Right kidney (tissue), 1 donor: ENCODE measurements around the gene TBC1D16.
A peak's percentile ranks its signal among the peaks of the same experiment; 100 is the strongest.
"Not testable (repeated sequence)": the region's sequence is repeated elsewhere in the genome, so short reads cannot be mapped to it uniquely, and the experiment has no call there.

Source experiments
- DNase-seq: peaks from one replicate; pipeline ENCODE4 v3.0.0-alpha.2; 2016

TBC1D16 gene

GRCh38 chr17:80002690-80003490 is 32.8 kb downstream of the TBC1D16 start:
- no peak for DNase-seq

- DNase-seq = no peak
Observed at GRCh38 chr17:80002070-80002641, 33.5 kb downstream of the TBC1D16 start.

GRCh38 chr17:80000981-80001775 is 34.5 kb downstream of the TBC1D16 start:
- no peak for DNase-seq

- no peak for DNase-seq
Observed at GRCh38 chr17:80000136-80000535, 35.5 kb downstream of the TBC1D16 start.

- no peak for DNase-seq
Observed at GRCh38 chr17:79997011-79997660, 38.5 kb downstream of the TBC1D16 start.

GRCh38 chr17:79996291-79996690 is 39.4 kb downstream of the TBC1D16 start:
- DNase-seq = no peak

GRCh38 chr17:79995696-79996095 is 40.0 kb downstream of the TBC1D16 start:
- no peak for DNase-seq

GRCh38 chr17:79994602-79995001 is 41.1 kb downstream of the TBC1D16 start:
- no peak for DNase-seq

GRCh38 chr17:79994228-79994569 is 41.5 kb downstream of the TBC1D16 start:
- DNase-seq = not testable (repeated sequence)

GRCh38 chr17:79993390-79994227 is 42.1 kb downstream of the TBC1D16 start:
- peak; percentile 64 for DNase-seq

GRCh38 chr17:79992649-79993389 is 42.9 kb downstream of the TBC1D16 start:
- no peak for DNase-seq

GRCh38 chr17:79991924-79992648 is 43.6 kb downstream of the TBC1D16 start:
- peak; percentile 64 for DNase-seq

- no peak for DNase-seq
Observed at GRCh38 chr17:79991140-79991923, 44.3 kb downstream of the TBC1D16 start.

- DNase-seq = no peak
Observed at GRCh38 chr17:79990704-79991103, 45.0 kb downstream of the TBC1D16 start.

GRCh38 chr17:79990051-79990592 is 45.5 kb downstream of the TBC1D16 start:
- no peak for DNase-seq

GRCh38 chr17:79989106-79989835 is 46.4 kb downstream of the TBC1D16 start:
- DNase-seq = no peak

- DNase-seq = no peak
Observed at GRCh38 chr17:79988185-79988971, 47.3 kb downstream of the TBC1D16 start.

- DNase-seq = no peak
Observed at GRCh38 chr17:79987935-79988184, 47.8 kb downstream of the TBC1D16 start.
